HepG2 (cell line): ENCODE measurements around the gene CNTN4. TPM values are rescaled to one million over a fixed set of nuclear protein-coding genes. Genes with fewer than 3 reads are reported as not detected.

Experiments used
- ATAC-seq: fragments of 200-7000 bp; cut with Tn5 transposase; 3 replicates; pipeline ENCODE4 v1.9.1; 2020; ENCODE audit warnings: mild to moderate bottlenecking, moderate library complexity
- BruUV-seq: library from RNA; stranded (reverse); fragments of 400-500 nt; replicated peaks from 2 replicates; lab custom pipeline; 2021; lab: Mats Ljungman, UMichigan
- CTCF ChIA-PET: fragments of 300-600 bp; formaldehyde crosslinking; extraction: SDS; loops from one replicate; lab custom pipeline; 2021; ENCODE audit warnings: low total read pairs, inconsistent platforms, low intra/inter-chr PET ratio; lab: Yijun Ruan, JAX
- POLR2A ChIA-PET: fragments of 350-600 bp; sonication (Branson Sonifier 250); formaldehyde crosslinking; loops from one replicate; lab custom pipeline; 2020; ENCODE audit warnings: antibody characterized with exemption, inconsistent platforms; lab: Yijun Ruan, JAX
- DNase-seq: peaks from one replicate; pipeline ENCODE4 v3.0.0-alpha.2; 2015; ENCODE audit warnings: low spot score
- FAIRE-seq: peaks from 3 replicates; lab custom pipeline; 2011; peaks lifted over from hg19 to GRCh38; lab: Jason Lieb, UNC
- H2AFZ ChIP-seq: one replicate; pipeline ENCODE4 v1.6.1; 2011; ENCODE audit warnings: low read length, inconsistent platforms
- H3K27ac ChIP-seq: fragments of 300-600 bp; 3 replicates; pipeline ENCODE4 v1.8.0; 2011; ENCODE audit warnings: mixed run types, mild to moderate bottlenecking, mixed read lengths, low read length, inconsistent platforms; ENCODE audit not compliant: insufficient read depth; ENCODE audit errors: extremely low read length
- H3K27me3 ChIP-seq, 2 experiments: fragments of 200-600 bp in 1 of 2; 2 replicates in 1 of 2; 3 replicates in 1 of 2; pipeline versions ENCODE4 v1.6.0 to v1.8.0; 2011; ENCODE audit warnings: low read length in 2 of 2, mild to moderate bottlenecking in 2 of 2, moderate library complexity in 2 of 2, inconsistent platforms in 1 of 2; ENCODE audit not compliant: insufficient read depth in 2 of 2, control insufficient read depth in 1 of 2
- H3K36me3 ChIP-seq, 2 experiments: fragments of 200-600 bp in 1 of 2; replicated peaks in 1 of 2; 2 replicates in 1 of 2; 3 replicates in 1 of 2; pipeline versions ENCODE4 v1.5.1 to v1.8.0; 2011; ENCODE audit warnings: low read length in 2 of 2, inconsistent platforms in 1 of 2; ENCODE audit not compliant: insufficient read depth in 2 of 2, control insufficient read depth in 1 of 2
- H3K4me1 ChIP-seq: 2 replicates; pipeline ENCODE4 v1.5.1; 2012; ENCODE audit warnings: low read length, inconsistent platforms; ENCODE audit not compliant: insufficient read depth
- H3K4me2 ChIP-seq: 2 replicates; pipeline ENCODE4 v1.6.0; 2011; ENCODE audit warnings: low read depth, low read length, inconsistent platforms
- H3K4me3 ChIP-seq, 3 experiments: fragments of 200-600 bp in 1 of 3; sonication (generic), shearing (Covaris generic) in 1 of 3; replicated peaks in 1 of 3; 2 replicates each; pipeline ENCODE4 v1.5.1; 2011 to 2016; ENCODE audit warnings: low read length in 3 of 3, inconsistent platforms in 2 of 3, low read depth in 2 of 3, mild to moderate bottlenecking in 2 of 3, control low read depth in 1 of 3, mixed read lengths in 1 of 3; ENCODE audit not compliant: insufficient read depth in 1 of 3
- H3K79me2 ChIP-seq: one replicate; pipeline ENCODE4 v1.6.1; 2011; ENCODE audit warnings: low read length, inconsistent platforms; ENCODE audit not compliant: insufficient read depth
- H3K9ac ChIP-seq: 2 replicates; pipeline ENCODE4 v1.6.0; 2011; ENCODE audit warnings: mild to moderate bottlenecking, low read depth, low read length, inconsistent platforms; ENCODE audit not compliant: insufficient read depth
- H3K9me3 ChIP-seq: 2 replicates; pipeline ENCODE4 v1.5.1; 2012; ENCODE audit warnings: mild to moderate bottlenecking, low read length
- H4K20me1 ChIP-seq: 2 replicates; pipeline ENCODE4 v1.6.0; 2011; ENCODE audit warnings: inconsistent platforms, mild to moderate bottlenecking, low read length, moderate library complexity; ENCODE audit not compliant: insufficient read depth
- ARNT ChIP-seq: fragments of 450-650 bp; IDR thresholded peaks from 2 replicates; pipeline ENCODE4 v1.6.1; 2017
- HDAC2 ChIP-seq: sonication (generic); formaldehyde crosslinking; IDR thresholded peaks from 2 replicates; pipeline ENCODE4 v1.4.0; 2020; ENCODE audit warnings: missing genetic modification reagents
- KDM3A ChIP-seq: IDR thresholded peaks from 2 replicates; pipeline ENCODE4 v1.6.1; 2018; ENCODE audit warnings: low read depth, missing compliant biosample characterization
- KLF13 ChIP-seq: sonication (generic); formaldehyde crosslinking; IDR thresholded peaks from 2 replicates; pipeline ENCODE4 v1.4.0; 2020; ENCODE audit warnings: mild to moderate bottlenecking, missing genetic modification reagents
- MBD4 ChIP-seq: IDR thresholded peaks from 2 replicates; pipeline ENCODE4 v1.6.1; 2012; ENCODE audit warnings: low read length, inconsistent platforms, borderline replicate concordance
- MED13 ChIP-seq: sonication (generic); formaldehyde crosslinking; IDR thresholded peaks from 2 replicates; pipeline ENCODE4 v1.5.0; 2020; ENCODE audit warnings: missing genetic modification reagents
- MYC ChIP-seq: sonication (generic); formaldehyde crosslinking; IDR thresholded peaks from 2 replicates; pipeline ENCODE4 v1.9.0; 2021; ENCODE audit warnings: missing genetic modification reagents, borderline replicate concordance
- NFKB2 ChIP-seq: sonication (generic); formaldehyde crosslinking; IDR thresholded peaks from 2 replicates; pipeline ENCODE4 v1.4.0; 2020; ENCODE audit warnings: missing genetic modification reagents, borderline replicate concordance
- NR2F6 ChIP-seq, 2 experiments: IDR thresholded peaks; 2 replicates each; pipeline ENCODE4 v1.6.1; 2016; ENCODE audit warnings: antibody characterized with exemption in 1 of 2, mild to moderate bottlenecking in 1 of 2
- REPIN1 ChIP-seq: sonication (generic); formaldehyde crosslinking; IDR thresholded peaks from 2 replicates; pipeline ENCODE4 v1.8.0; 2022; ENCODE audit warnings: missing genetic modification reagents, low read depth, mild to moderate bottlenecking, borderline replicate concordance
- REXO4 ChIP-seq: sonication (generic); formaldehyde crosslinking; IDR thresholded peaks from 2 replicates; pipeline ENCODE4 v1.8.0; 2022; ENCODE audit warnings: missing genetic modification reagents, mild to moderate bottlenecking, borderline replicate concordance
- RNF219 ChIP-seq: sonication (generic); formaldehyde crosslinking; IDR thresholded peaks from 2 replicates; pipeline ENCODE4 v1.5.0; 2020; ENCODE audit warnings: mild to moderate bottlenecking, missing genetic modification reagents
- SKI ChIP-seq: fragments of 450-650 bp; IDR thresholded peaks from one replicate; pipeline ENCODE4 v1.6.1; 2018; ENCODE audit warnings: mild to moderate bottlenecking; ENCODE audit not compliant: partially characterized antibody
- USF2 ChIP-seq, 2 experiments: sonication (generic) in 1 of 2; formaldehyde crosslinking in 1 of 2; IDR thresholded peaks; 2 replicates each; pipeline versions ENCODE4 v1.5.1 to v1.6.1; 2011 to 2020; ENCODE audit warnings: borderline replicate concordance in 1 of 2, low read depth in 1 of 2, low read length in 1 of 2, mild to moderate bottlenecking in 1 of 2, missing genetic modification reagents in 1 of 2, moderate library complexity in 1 of 2
- ZMAT3 ChIP-seq: sonication (generic); formaldehyde crosslinking; conservative IDR thresholded peaks from 2 replicates; pipeline ENCODE4 v1.7.0; 2021; ENCODE audit warnings: missing genetic modification reagents
- ZNF337 ChIP-seq: sonication (generic); formaldehyde crosslinking; IDR thresholded peaks from 2 replicates; pipeline ENCODE4 v1.5.1; 2020; ENCODE audit warnings: missing genetic modification reagents, low read depth, mild to moderate bottlenecking, borderline replicate concordance
- ZNF7 ChIP-seq: IDR thresholded peaks from 2 replicates; pipeline ENCODE4 v1.6.1; 2016; ENCODE audit warnings: missing biosample characterization, missing genetic modification reagents
- ZSCAN29 ChIP-seq: sonication (generic); formaldehyde crosslinking; conservative IDR thresholded peaks from 2 replicates; pipeline ENCODE4 v1.4.0; 2020; ENCODE audit warnings: mild to moderate bottlenecking, missing genetic modification reagents
- WGBS: methylation state at CpG from one replicate; pipeline ENCODE4 v1.1.6; 2017; ENCODE audit warnings: low lambda C conversion rate; 5-methylcytosine and 5-hydroxymethylcytosine counted together
- in situ Hi-C: cut with HindIII; loops from 2 replicates; pipeline ENCODE4 v1.10.0; 2017; ENCODE audit warnings: low pct_unique_long_range_greater_than_20kb; ENCODE audit not compliant: extremely low pct_ligation_motif_present
- intact Hi-C: fragments of 100-400 bp; cut with micrococcal nuclease; formaldehyde crosslinking; loops from one replicate; pipeline ENCODE4 v1.10.0; 2022; ENCODE audit not compliant: unreplicated experiment
- polyA plus RNA-seq, 8 experiments: library from polyadenylated mRNA; depleted of rRNA in 3 of 8; stranded (reverse) in 7 of 8; unstranded in 1 of 8; fragments of >200 nt; fragmentation: Illumina TruSeq in 4 of 8; extraction: Trizol in 4 of 8; gene quantifications; 2 replicates each; pipeline versions ENCODE4 v1.2.1 to v1.2.3, GENCODE V29; 2011 to 2016; ENCODE audit warnings: low read depth in 4 of 8, missing spikeins in 1 of 8, mixed read lengths in 1 of 8; ENCODE audit not compliant: insufficient read depth in 1 of 8
- total RNA-seq, 5 experiments: library from RNA; depleted of rRNA; stranded (reverse); fragments of >200 nt; fragmentation: Illumina TruSeq; extraction: Trizol; gene quantifications; 2 replicates each; pipeline ENCODE4 v1.2.3, GENCODE V29; 2016; ENCODE audit warnings: low read depth in 1 of 5

Gene CNTN4
- total and polyA plus RNA-seq, 2 of the 13 experiments (the other 11 are each of a cell fraction or from before 2014, with no cell fraction given) = 0.01 to 0.13 TPM

- Histone ChIP-seq H3K79me2 (no peaks in the 10 kb centered on the region), H3K9me3 (no peaks in the 10 kb centered on the region), H3K27ac (no peak overlapping the region), H3K36me3 (no peaks in the 10 kb centered on the region), H3K9ac (no peak overlapping the region), H2AFZ (no peak overlapping the region), H3K4me1 (no peaks in the 10 kb centered on the region), H3K4me2 (no peak overlapping the region), H3K27me3 (no peaks in the 10 kb centered on the region), H4K20me1 (no peaks in the 10 kb centered on the region), H3K4me3 (no peak overlapping the region)
- 3% methylated on average over 2 of the region's 2 CpGs for WGBS
- BruUV-seq = no TSS peak
- no peak for FAIRE-seq
- TF ChIP-seq MBD4 (no peak), ZMAT3 (CRISPR knock-in tag) (no peak), ZNF7 (no peak), ZNF337 (CRISPR knock-in tag) (no peak), USF2 (IDR thresholded peaks at IDR 0.05; ENCODE audit: low read depth, low read length) (no peak), USF2 (CRISPR knock-in tag; IDR thresholded peaks at IDR 0.05; ENCODE audit: borderline replicate concordance) (no peak), KLF13 (CRISPR knock-in tag) (no peak), ARNT (no peak), NR2F6 (IDR thresholded peaks at IDR 0.05) (no peak), NR2F6 (CRISPR knock-in tag; IDR thresholded peaks at IDR 0.05) (no peak), NFKB2 (CRISPR knock-in tag) (no peak), HDAC2 (CRISPR knock-in tag) (no peak), SKI (no peak), REPIN1 (CRISPR knock-in tag) (no peak), ZSCAN29 (no peak), RNF219 (CRISPR knock-in tag) (no peak), MYC (no peak), REXO4 (CRISPR knock-in tag) (no peak), MED13 (CRISPR knock-in tag) (no peak), KDM3A (CRISPR knock-in tag) (no peak)
- no peak for ATAC-seq
- DNase-seq = no peak
- POLR2A ChIA-PET = no interaction called here
- CTCF ChIA-PET = no interaction called here
- intact Hi-C loops (no loop called here), in situ Hi-C loops (no loop called here)
These were observed 578.8 kb downstream of the CNTN4 start for GRCh38 chr3:2677501-2677900.
